OCI-LY1 (cell line): ENCODE measurements around the gene CFAP69.

ENCODE experiments used
- H2AFZ ChIP-seq: fragments of 200-600 bp; sonication (generic), shearing (Covaris generic); 2 replicates; pipeline ENCODE4 v1.6.0; 2014; ENCODE audit warnings: antibody characterized with exemption, mild to moderate bottlenecking, low read length
- H3F3A ChIP-seq: fragments of 200-600 bp; sonication (generic), shearing (Covaris generic); 2 replicates; pipeline ENCODE4 v1.6.0; 2014; ENCODE audit warnings: mild to moderate bottlenecking, antibody characterized with exemption, low read length, moderate library complexity; ENCODE audit not compliant: insufficient read depth
- H3K27ac ChIP-seq: fragments of 200-600 bp; sonication (generic); 2 replicates; pipeline ENCODE4 v1.5.1; 2014; ENCODE audit warnings: low read length, mixed run types, mild to moderate bottlenecking, low read depth; ENCODE audit not compliant: poor library complexity, severe bottlenecking
- H3K27me3 ChIP-seq: fragments of 200-600 bp; sonication (generic); 2 replicates; pipeline ENCODE4 v1.6.0; 2014; ENCODE audit warnings: antibody characterized with exemption, mild to moderate bottlenecking, low read length, moderate library complexity; ENCODE audit not compliant: insufficient read depth
- H3K36me3 ChIP-seq: fragments of 200-600 bp; sonication (generic); 2 replicates; pipeline ENCODE4 v1.6.1; 2014; ENCODE audit warnings: mild to moderate bottlenecking, antibody characterized with exemption, low read length, moderate library complexity, mixed read lengths; ENCODE audit not compliant: insufficient read depth
- H3K4me1 ChIP-seq: fragments of 200-600 bp; sonication (generic); 2 replicates; pipeline ENCODE4 v1.5.1; 2014; ENCODE audit warnings: mild to moderate bottlenecking, low read length, moderate library complexity; ENCODE audit not compliant: insufficient read depth, severe bottlenecking
- H3K4me2 ChIP-seq: fragments of 200-600 bp; sonication (generic), shearing (Covaris generic); 2 replicates; pipeline ENCODE4 v1.6.1; 2014; ENCODE audit warnings: low read length
- H3K4me3 ChIP-seq: fragments of 200-600 bp; sonication (generic); 2 replicates; pipeline ENCODE4 v1.5.1; 2014; ENCODE audit warnings: low read length, low read depth, mild to moderate bottlenecking, mixed read lengths; ENCODE audit not compliant: poor library complexity, severe bottlenecking
- H3K79me2 ChIP-seq: fragments of 200-600 bp; shearing (Covaris generic); 2 replicates; pipeline ENCODE4 v1.6.1; 2016; ENCODE audit warnings: mixed run types, low read length, mixed read lengths; ENCODE audit not compliant: insufficient read depth
- H3K9ac ChIP-seq: fragments of 200-600 bp; sonication (generic), shearing (Covaris generic); 2 replicates; pipeline ENCODE4 v1.6.1; 2014; ENCODE audit warnings: mild to moderate bottlenecking, low read length, mixed read lengths
- H3K9me2 ChIP-seq: fragments of 200-600 bp; sonication (generic), shearing (Covaris generic); 2 replicates; pipeline ENCODE4 v1.6.1; 2014; ENCODE audit warnings: low read depth, mild to moderate bottlenecking, low read length, mixed read lengths
- H3K9me3 ChIP-seq: fragments of 200-600 bp; shearing (Covaris generic); 2 replicates; pipeline ENCODE4 v1.6.1; 2014; ENCODE audit warnings: low read length, mixed read lengths
- H4K20me1 ChIP-seq: fragments of 200-600 bp; sonication (generic), shearing (Covaris generic); 2 replicates; pipeline ENCODE4 v1.6.0; 2016; ENCODE audit warnings: mild to moderate bottlenecking, low read length; ENCODE audit not compliant: insufficient read depth
- EZH2 ChIP-seq: fragments of 200-600 bp; sonication (generic), shearing (Covaris generic); IDR thresholded peaks from 2 replicates; pipeline ENCODE4 v1.8.0; 2017; ENCODE audit warnings: borderline replicate concordance, mixed run types, mild to moderate bottlenecking, antibody characterized with exemption, low read length, moderate library complexity, mixed read lengths
- TF ChIP-seq, protein P1 (sequence below): fragments of 200-600 bp; sonication (generic), shearing (Covaris generic); IDR thresholded peaks from 2 replicates; pipeline ENCODE4 v1.5.1; 2017; ENCODE audit warnings: mild to moderate bottlenecking, antibody characterized with exemption, low read length, moderate library complexity, mixed read lengths

Gene CFAP69

DNA sequence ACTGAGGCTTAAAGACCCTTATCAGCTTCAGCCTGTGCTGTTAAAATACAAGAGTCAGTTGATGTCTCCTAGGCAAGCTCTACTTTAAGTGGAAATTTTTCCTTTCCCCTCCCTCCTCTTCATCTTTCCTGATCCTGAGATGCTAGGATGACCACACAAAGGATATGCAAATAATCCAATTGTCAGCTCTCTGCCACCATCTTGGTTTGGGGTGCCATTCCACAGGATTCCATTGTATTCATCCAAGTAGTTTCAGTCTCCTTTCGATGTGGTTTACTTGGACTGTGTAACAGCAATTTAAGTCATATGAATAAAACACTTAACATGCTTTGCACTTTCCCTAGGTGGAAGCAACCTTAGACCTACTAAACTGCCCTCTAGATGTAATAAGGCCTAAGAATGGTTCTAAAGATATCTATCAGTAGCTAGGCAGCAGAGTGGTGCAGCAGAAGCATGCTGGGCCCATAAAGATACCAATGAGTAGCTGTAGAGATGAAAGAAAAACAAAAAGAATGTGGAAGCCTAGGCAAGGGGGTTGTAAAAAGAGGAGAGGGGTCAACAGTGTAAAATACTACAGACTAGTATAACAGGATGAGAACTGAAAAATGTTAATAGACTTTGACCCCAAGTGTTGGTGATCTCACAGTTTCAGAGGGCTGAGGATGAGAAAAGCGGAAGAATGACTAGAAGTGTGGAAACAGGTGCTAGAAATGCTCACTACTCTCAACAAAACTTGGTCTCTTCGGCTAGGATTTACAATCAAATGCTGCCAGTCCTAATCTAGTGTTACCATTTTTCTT, 2.4 kb upstream of the CFAP69 start:
- peaks cover 40% of the 10 kb centered on the region for H3K4me1 ChIP-seq
- H3K4me3 ChIP-seq, result no peak overlapping the region
- H3K79me2 ChIP-seq, result no peaks in the 10 kb centered on the region
- no peak overlapping the region for H2AFZ ChIP-seq
- H3K9me3 ChIP-seq, result no peaks in the 10 kb centered on the region
- peak overlapping the region; percentile 31 for H3K27ac ChIP-seq
- no peaks in the 10 kb centered on the region for H3K9me2 ChIP-seq
- no peak overlapping the region for H3K9ac ChIP-seq
- H4K20me1 ChIP-seq, result no peaks in the 10 kb centered on the region
- TF ChIP-seq EZH2, result no peak
- TF ChIP-seq, protein P1, sequence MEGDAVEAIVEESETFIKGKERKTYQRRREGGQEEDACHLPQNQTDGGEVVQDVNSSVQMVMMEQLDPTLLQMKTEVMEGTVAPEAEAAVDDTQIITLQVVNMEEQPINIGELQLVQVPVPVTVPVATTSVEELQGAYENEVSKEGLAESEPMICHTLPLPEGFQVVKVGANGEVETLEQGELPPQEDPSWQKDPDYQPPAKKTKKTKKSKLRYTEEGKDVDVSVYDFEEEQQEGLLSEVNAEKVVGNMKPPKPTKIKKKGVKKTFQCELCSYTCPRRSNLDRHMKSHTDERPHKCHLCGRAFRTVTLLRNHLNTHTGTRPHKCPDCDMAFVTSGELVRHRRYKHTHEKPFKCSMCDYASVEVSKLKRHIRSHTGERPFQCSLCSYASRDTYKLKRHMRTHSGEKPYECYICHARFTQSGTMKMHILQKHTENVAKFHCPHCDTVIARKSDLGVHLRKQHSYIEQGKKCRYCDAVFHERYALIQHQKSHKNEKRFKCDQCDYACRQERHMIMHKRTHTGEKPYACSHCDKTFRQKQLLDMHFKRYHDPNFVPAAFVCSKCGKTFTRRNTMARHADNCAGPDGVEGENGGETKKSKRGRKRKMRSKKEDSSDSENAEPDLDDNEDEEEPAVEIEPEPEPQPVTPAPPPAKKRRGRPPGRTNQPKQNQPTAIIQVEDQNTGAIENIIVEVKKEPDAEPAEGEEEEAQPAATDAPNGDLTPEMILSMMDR, result no peak
- no peaks in the 10 kb centered on the region for H3F3A ChIP-seq
- no peaks in the 10 kb centered on the region for H3K27me3 ChIP-seq
- no peak overlapping the region for H3K4me2 ChIP-seq
- H3K36me3 ChIP-seq, result no peaks in the 10 kb centered on the region

DNA sequence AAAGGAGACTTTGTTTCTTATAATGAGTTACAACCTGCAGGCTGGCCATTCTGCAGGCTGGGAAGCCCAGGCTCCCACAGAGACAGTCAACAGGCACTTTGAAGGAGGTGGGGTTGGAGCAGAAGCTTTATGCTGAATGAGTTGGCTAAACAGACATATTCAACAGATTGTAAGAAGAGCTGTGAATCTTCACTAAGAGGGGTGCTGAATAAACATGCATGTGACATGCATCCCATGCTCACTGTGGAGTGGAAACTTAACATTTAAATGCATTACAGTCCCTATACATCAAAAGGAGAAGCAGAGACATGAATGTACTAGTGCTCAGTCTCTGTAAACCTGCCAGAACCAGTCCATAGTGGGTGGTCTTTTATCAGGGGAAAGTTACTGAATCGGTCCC, 1.4 kb upstream of the CFAP69 start:
- no peaks in the 10 kb centered on the region for H3K79me2 ChIP-seq

DNA sequence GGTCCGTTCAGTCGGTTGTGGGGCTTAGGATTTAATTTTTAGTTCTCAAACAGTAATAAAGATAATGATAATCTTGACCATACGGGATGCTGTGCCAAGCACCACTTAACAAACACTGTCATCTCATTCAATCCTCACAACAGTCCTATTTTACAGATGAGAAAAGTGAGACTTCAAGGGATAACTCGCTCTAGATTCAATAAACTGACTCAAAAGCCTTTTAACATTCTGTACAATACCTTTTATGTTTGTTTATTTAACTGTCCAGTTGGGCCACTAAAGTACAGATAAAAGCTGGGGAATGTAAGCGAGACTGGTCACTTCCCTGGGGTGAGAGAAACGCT, 437 bp upstream of the CFAP69 start:
- H3K4me2 ChIP-seq, result peak overlapping the region; percentile 84
- peak overlapping the region; percentile 84; the same call in 1 of the 2 replicates for H2AFZ ChIP-seq
- no peak for TF ChIP-seq EZH2
- TF ChIP-seq, protein P1, result no peak
- H3K9ac ChIP-seq, result peak overlapping the region; percentile 59
- H3K79me2 ChIP-seq, result no peaks in the 10 kb centered on the region
- no peaks in the 10 kb centered on the region for H3K9me3 ChIP-seq
- no peaks in the 10 kb centered on the region for H3F3A ChIP-seq
- no peaks in the 10 kb centered on the region for H3K9me2 ChIP-seq
- no peaks in the 10 kb centered on the region for H3K27me3 ChIP-seq
- H3K27ac ChIP-seq, result no peak overlapping the region
- H3K4me3 ChIP-seq, result peak overlapping the region; percentile 71
- no peaks in the 10 kb centered on the region for H3K36me3 ChIP-seq
- no peaks in the 10 kb centered on the region for H4K20me1 ChIP-seq
- H3K4me1 ChIP-seq, result peaks cover 37% of the 10 kb centered on the region

More for the DNA sequence above, 1.4 kb upstream of the CFAP69 start:
- no peaks in the 10 kb centered on the region for H3K9me2 ChIP-seq
- no peak overlapping the region for H3K27ac ChIP-seq
- H3K36me3 ChIP-seq, result no peaks in the 10 kb centered on the region
- H4K20me1 ChIP-seq, result no peaks in the 10 kb centered on the region
- H2AFZ ChIP-seq, result no peak overlapping the region
- H3K9ac ChIP-seq, result no peak overlapping the region
- no peak overlapping the region for H3K4me2 ChIP-seq
- H3F3A ChIP-seq, result no peaks in the 10 kb centered on the region
- H3K9me3 ChIP-seq, result no peaks in the 10 kb centered on the region
- peaks cover 40% of the 10 kb centered on the region for H3K4me1 ChIP-seq
- TF ChIP-seq, protein P1, result no peak
- TF ChIP-seq EZH2, result no peak
- H3K4me3 ChIP-seq, result no peak overlapping the region
- no peaks in the 10 kb centered on the region for H3K27me3 ChIP-seq
